CD4-positive, alpha-beta memory T cell (primary cell): ENCODE results near the gene TRAPPC2L. TPM values are rescaled to one million over a fixed set of nuclear protein-coding genes. Genes with fewer than 3 reads are reported as not detected.

Source experiments
- CTCF ChIA-PET: fragments of 350-600 bp; sonication (Branson Sonifier 250); formaldehyde crosslinking; loops from one replicate; lab custom pipeline; 2021; ENCODE audit warnings: inconsistent platforms; ENCODE audit not compliant: partially characterized antibody; lab: Charles Lee
- POLR2A ChIA-PET: fragments of 350-600 bp; sonication (Branson Sonifier 250); formaldehyde crosslinking; loops from one replicate; lab custom pipeline; 2021; ENCODE audit not compliant: partially characterized antibody; lab: Charles Lee
- DNase-seq, 5 donors: peaks; one replicate each; pipeline versions ENCODE4 v3.0.0 to v3.0.0-alpha.2; 2020 to 2022; ENCODE audit warnings: mixed read lengths in 1 of 5
- H3K27ac ChIP-seq: one replicate; pipeline ENCODE4 v1.7.0; 2013; ENCODE audit warnings: low read depth, low read length
- H3K27me3 ChIP-seq: 2 replicates; pipeline ENCODE4 v1.7.0; 2013; ENCODE audit warnings: mild to moderate bottlenecking, low read length, moderate library complexity; ENCODE audit not compliant: insufficient read depth
- H3K36me3 ChIP-seq: 2 replicates; pipeline ENCODE4 v1.7.0; 2013; ENCODE audit warnings: mild to moderate bottlenecking, low read length, moderate library complexity; ENCODE audit not compliant: insufficient read depth
- H3K4me1 ChIP-seq: 2 replicates; pipeline ENCODE4 v1.7.0; 2013; ENCODE audit warnings: mild to moderate bottlenecking, low read length, moderate library complexity; ENCODE audit not compliant: insufficient read depth
- H3K4me3 ChIP-seq, 2 donors: one replicate each; pipeline ENCODE4 v1.7.0; 2013; ENCODE audit warnings: low read length in 2 of 2, mild to moderate bottlenecking in 1 of 2
- H3K9me3 ChIP-seq, 2 donors: one replicate each; pipeline ENCODE4 v1.7.0; 2013; ENCODE audit warnings: low read length in 2 of 2, control low read depth in 1 of 2; ENCODE audit not compliant: control insufficient read depth in 1 of 2
- H3K27ac Mint-ChIP-seq, 7 donors: one replicate each; pipeline ENCODE4 v1.8.0; 2020 to 2021; ENCODE audit warnings: mixed read lengths in 7 of 7, mild to moderate bottlenecking in 6 of 7, inconsistent platforms in 3 of 7, moderate library complexity in 3 of 7
- H3K27me3 Mint-ChIP-seq, 2 donors: one replicate each; pipeline ENCODE4 v1.8.0; 2020 to 2021; ENCODE audit warnings: mixed read lengths in 2 of 2
- H3K36me3 Mint-ChIP-seq, 2 donors: one replicate each; pipeline ENCODE4 v1.8.0; 2020 to 2021; ENCODE audit warnings: mixed read lengths in 2 of 2, inconsistent platforms in 1 of 2, mild to moderate bottlenecking in 1 of 2
- H3K4me1 Mint-ChIP-seq, 4 donors: one replicate each; pipeline ENCODE4 v1.8.0; 2020 to 2021; ENCODE audit warnings: mixed read lengths in 4 of 4, mild to moderate bottlenecking in 1 of 4
- H3K4me3 Mint-ChIP-seq, 8 donors: one replicate each; pipeline ENCODE4 v1.8.0; 2020 to 2021; ENCODE audit warnings: mixed read lengths in 8 of 8, mild to moderate bottlenecking in 7 of 8, moderate library complexity in 6 of 8, inconsistent platforms in 3 of 8
- H3K9me3 Mint-ChIP-seq, 8 donors: one replicate each; pipeline ENCODE4 v1.8.0; 2020 to 2021; ENCODE audit warnings: mixed read lengths in 8 of 8, mild to moderate bottlenecking in 5 of 8, inconsistent platforms in 3 of 8, moderate library complexity in 1 of 8
- intact Hi-C: fragments of 100-400 bp; cut with micrococcal nuclease; formaldehyde crosslinking; loops from one replicate; pipeline ENCODE4 v1.15.1; 2023
- polyA plus RNA-seq, 2 donors: library from polyadenylated mRNA; unstranded; fragments of 300-500 nt; fragmentation: Illumina TruSeq; gene quantifications; one replicate each; pipeline ENCODE4 v1.2.3, GENCODE V29; 2021
- total RNA-seq, 2 experiments: library from RNA; stranded (reverse); gene quantifications; one replicate each; pipeline ENCODE4 v1.2.3, GENCODE V29; 2021

TRAPPC2L gene
- total and polyA plus RNA-seq, 4 experiments from 2014 or later: 66.6 to 105 (median 85.7) TPM

DNA sequence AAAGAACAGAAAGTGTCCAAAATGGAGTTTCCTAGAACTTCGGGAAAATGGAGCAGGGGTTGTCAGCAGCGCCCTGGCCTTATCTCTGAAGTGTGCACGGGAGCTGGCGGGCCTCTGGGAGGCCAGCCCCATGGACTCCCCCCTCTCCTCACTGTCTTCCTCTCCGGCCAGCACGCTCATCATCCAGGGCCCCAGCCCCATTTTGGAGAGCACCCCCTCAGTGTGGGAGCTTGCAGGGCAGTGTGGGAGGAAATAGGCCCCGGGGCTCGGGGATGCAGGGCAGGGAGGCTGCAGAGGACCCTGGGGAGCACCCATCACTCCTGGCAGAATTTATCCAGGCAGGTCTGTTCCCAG, 14.4 kb downstream of the TRAPPC2L start:
- no peak for DNase-seq
- Mint-ChIP-seq H3K27ac (no peak overlapping the region), H3K4me1 (peaks cover 0 to 3% (median under 1%) of the 10 kb centered on the region in 4 donors), H3K4me3 (peak overlapping the region in 3 of 8 donors; percentile 41 to 52 (median 43)), H3K9me3 (no peaks in the 10 kb centered on the region), H3K27me3 (peaks cover 6 to 12% of the 10 kb centered on the region in 2 donors), H3K36me3 (no peaks in the 10 kb centered on the region)
- Histone ChIP-seq H3K36me3 (no peaks in the 10 kb centered on the region), H3K4me3 (no peak overlapping the region), H3K27me3 (no peaks in the 10 kb centered on the region), H3K27ac (no peak overlapping the region), H3K4me1 (no peaks in the 10 kb centered on the region), H3K9me3 (no peaks in the 10 kb centered on the region)
- intact Hi-C loops: no loop called here
- ChIA-PET POLR2A (no interaction called here), CTCF (no interaction called here)

DNA sequence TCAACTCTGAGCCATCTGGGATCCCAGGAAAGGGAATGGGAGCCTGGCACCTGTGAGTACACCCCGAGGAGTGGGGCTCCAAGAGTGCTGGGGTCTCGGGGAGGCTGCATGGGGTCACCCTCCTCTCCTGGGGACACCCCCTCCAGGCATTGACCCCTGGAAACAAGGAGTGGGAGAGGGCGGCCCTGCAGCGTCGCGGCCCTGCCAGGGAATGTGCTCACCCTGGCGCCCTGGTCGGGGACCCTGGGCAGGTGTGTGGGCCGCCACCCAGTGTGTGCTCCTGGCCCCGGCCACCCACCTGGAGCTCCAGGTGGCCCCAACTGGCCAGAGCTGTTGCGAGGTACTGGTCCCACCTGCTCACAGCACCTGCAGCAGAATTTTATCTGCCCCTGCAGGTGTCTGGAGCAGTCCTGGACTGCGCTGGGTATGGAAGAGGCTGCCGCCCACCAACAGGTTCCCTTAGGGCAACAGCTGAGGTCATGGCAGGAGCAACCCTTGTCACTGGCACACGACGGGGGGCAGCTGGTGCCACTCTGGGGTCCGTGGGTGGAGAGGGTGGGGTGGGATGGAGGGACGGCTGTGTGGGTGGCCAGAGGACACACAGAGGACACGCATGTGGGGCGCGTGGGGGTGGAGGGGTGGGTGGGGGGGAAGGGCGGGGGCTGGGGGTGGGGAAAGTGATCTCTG, 14.9 kb downstream of the TRAPPC2L start:
- CTCF ChIA-PET: no interaction called here

DNA sequence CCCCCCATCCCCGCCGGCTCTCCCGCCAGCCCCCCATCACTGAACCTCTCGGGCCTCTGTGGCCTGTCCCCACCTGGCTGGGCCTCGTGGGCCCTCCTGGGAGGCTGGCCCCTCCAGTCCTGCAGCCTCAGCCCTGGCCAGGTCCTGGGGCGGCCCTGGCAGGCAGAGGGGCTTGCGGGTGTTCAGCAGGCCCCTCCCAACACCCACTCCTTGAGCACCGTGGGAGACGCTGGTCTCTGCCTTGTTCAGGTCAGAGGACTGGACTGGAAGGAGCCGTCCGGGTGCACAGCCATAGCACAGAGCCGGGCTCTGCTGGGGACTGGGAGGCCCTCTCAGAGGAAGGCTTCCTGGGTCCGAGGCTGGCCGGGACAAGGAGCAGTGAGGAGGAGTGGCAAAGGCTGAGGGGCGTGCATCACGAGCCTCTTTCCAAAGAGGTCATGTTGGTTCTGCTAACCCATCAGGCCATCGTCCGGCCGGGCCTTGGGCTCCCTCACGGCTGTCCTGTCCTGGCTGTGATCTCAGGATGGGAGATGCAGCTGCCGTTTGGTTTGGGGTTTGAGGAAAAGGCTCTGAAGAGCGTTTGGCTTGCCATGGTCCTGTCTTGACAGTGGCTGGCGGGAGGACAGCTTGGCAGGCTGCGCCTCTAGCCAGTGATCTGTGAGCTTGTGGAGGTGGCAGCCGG, 15.9 kb downstream of the TRAPPC2L start:
- Mint-ChIP-seq H3K27me3 (peaks cover 6 to 12% of the 10 kb centered on the region in 2 donors), H3K4me1 (peaks cover 0 to 3% (median under 1%) of the 10 kb centered on the region in 4 donors), H3K36me3 (no peaks in the 10 kb centered on the region), H3K4me3 (no peak overlapping the region), H3K9me3 (no peaks in the 10 kb centered on the region), H3K27ac (no peak overlapping the region)
- H3K36me3 ChIP-seq: no peaks in the 10 kb centered on the region
- H3K9me3 ChIP-seq: no peaks in the 10 kb centered on the region
- CTCF ChIA-PET: no interaction called here
- DNase-seq: no peak
- POLR2A ChIA-PET: no interaction called here
- intact Hi-C loops: no loop called here
- H3K4me3 ChIP-seq: no peak overlapping the region
- no peaks in the 10 kb centered on the region for H3K27me3 ChIP-seq
- no peak overlapping the region for H3K27ac ChIP-seq
- H3K4me1 ChIP-seq: no peaks in the 10 kb centered on the region

More for the DNA sequence above, 14.9 kb downstream of the TRAPPC2L start:
- Histone ChIP-seq H3K36me3 (no peaks in the 10 kb centered on the region), H3K27me3 (no peaks in the 10 kb centered on the region), H3K4me3 (no peak overlapping the region), H3K9me3 (no peaks in the 10 kb centered on the region), H3K27ac (no peak overlapping the region), H3K4me1 (no peaks in the 10 kb centered on the region)
- POLR2A ChIA-PET: no interaction called here
- intact Hi-C loops: no loop called here
- H3K4me3 Mint-ChIP-seq: no peak overlapping the region
- no peaks in the 10 kb centered on the region for H3K9me3 Mint-ChIP-seq
- H3K27ac Mint-ChIP-seq: no peak overlapping the region
- no peak for DNase-seq
- peaks cover 0 to 3% (median under 1%) of the 10 kb centered on the region in 4 donors for H3K4me1 Mint-ChIP-seq
- H3K36me3 Mint-ChIP-seq: no peaks in the 10 kb centered on the region
- peaks cover 6 to 12% of the 10 kb centered on the region in 2 donors for H3K27me3 Mint-ChIP-seq

DNA sequence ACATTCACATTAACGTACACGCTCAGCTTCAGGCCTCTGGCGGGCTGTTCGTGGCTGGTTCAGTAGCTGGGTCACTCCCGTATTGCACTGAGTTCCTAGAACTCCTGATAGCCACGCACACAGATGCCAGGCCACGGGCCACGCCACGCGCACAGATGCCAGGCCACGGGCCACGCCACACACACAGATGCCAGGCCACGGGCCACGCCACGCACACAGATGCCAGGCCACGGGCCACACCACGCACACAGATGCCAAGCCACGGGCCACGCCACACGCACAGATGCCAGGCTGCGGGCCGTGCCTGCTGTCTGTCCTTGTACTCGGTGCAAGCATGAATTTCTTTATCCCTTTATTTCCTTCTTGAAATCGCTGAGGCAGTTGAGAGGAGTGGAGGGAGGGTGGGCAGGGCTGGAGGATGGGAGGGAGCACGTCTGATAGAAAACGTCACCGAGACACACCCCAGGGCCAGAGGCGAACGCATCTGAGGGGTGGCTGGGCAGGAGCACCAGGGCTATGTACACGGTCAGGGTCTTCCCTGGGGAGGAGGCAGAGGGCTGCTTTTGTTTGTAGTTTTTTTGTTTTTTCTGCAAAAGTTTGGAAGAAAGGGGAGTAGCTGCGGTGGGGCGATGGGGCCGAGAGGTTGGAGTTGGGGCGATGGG, 18.1 kb downstream of the TRAPPC2L start:
- H3K27ac Mint-ChIP-seq: peak overlapping the region in 1 of 7 donors; percentile 57
- intact Hi-C loops: no loop called here
- H3K4me1 Mint-ChIP-seq: peaks cover 0 to 3% (median under 1%) of the 10 kb centered on the region in 4 donors
- ChIA-PET CTCF (no interaction called here), POLR2A (no interaction called here)
- no peaks in the 10 kb centered on the region for H3K36me3 ChIP-seq
- H3K4me3 ChIP-seq: no peak overlapping the region
- no peak overlapping the region for H3K27ac ChIP-seq
- H3K4me3 Mint-ChIP-seq: no peak overlapping the region
- H3K27me3 Mint-ChIP-seq: peaks cover 6 to 7% of the 10 kb centered on the region in 2 donors
- no peaks in the 10 kb centered on the region for H3K4me1 ChIP-seq
- H3K9me3 ChIP-seq: no peaks in the 10 kb centered on the region
- no peaks in the 10 kb centered on the region for H3K36me3 Mint-ChIP-seq
- no peaks in the 10 kb centered on the region for H3K27me3 ChIP-seq
- no peaks in the 10 kb centered on the region for H3K9me3 Mint-ChIP-seq
- DNase-seq: no peak

DNA sequence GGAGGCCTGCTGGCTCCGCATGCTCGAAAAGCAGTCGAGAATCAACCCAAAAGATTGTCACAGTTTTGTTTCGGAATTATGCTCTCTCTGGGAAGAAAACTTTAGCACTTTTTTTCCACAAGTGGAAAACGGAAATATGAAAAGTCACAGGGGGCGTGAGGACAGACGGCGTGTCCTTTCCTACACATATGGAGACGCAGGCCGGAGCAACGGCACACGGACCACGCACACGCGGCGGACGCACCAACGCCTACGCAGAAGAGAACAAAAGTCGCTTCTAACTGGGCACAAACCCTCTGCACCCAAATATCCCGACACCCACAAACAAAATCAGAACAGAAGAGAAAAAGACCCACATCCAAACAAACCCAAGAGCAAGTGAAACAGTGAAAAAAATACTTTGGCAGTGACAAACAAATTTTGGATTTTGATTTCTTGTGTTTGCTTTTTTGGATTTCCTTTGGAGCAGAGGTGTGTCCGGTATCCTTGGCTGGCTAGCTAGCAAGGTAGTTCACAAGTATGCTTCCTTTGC, 18.8 kb downstream of the TRAPPC2L start:
- no peak overlapping the region for H3K27ac Mint-ChIP-seq

DNA sequence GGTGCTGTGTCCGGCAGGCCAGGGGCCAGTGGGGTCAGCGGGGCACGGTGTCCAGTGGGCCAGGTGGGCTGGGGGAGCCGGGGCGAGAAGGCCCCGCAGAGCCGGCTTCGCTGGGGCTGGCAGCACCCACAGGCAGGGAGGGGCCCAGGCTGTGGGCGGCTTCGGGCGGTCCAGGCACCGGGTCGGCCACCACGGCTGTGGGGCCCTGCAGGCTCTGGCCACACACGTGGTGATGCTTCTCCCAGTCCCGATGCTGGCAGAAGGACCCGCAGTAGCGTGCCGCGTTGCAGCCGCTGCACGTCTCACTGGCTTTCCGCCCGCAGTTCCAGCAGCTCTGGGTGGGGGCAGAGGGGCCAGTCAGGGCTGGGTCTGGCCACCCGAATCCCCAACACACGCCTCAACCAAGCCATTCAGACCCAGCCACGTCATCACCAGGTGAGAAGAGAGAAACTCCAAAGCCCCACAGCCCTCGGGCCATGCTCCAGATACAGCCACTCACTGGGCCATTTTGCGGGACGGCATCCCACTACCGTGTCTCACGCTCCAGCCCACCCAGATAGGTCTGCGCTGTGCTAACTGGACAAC, 20.1 kb downstream of the TRAPPC2L start:
- Mint-ChIP-seq H3K27ac (no peak overlapping the region), H3K9me3 (no peaks in the 10 kb centered on the region), H3K4me3 (no peak overlapping the region), H3K27me3 (peaks cover 0 to 1% of the 10 kb centered on the region in 2 donors), H3K4me1 (peaks cover 0 to 1% (median under 1%) of the 10 kb centered on the region in 4 donors), H3K36me3 (no peaks in the 10 kb centered on the region)
- Histone ChIP-seq H3K4me3 (no peak overlapping the region), H3K27me3 (no peaks in the 10 kb centered on the region), H3K36me3 (no peaks in the 10 kb centered on the region), H3K4me1 (no peaks in the 10 kb centered on the region), H3K27ac (no peak overlapping the region), H3K9me3 (no peaks in the 10 kb centered on the region)
- POLR2A ChIA-PET: no interaction called here
- DNase-seq: no peak
- CTCF ChIA-PET: no interaction called here
- intact Hi-C loops: no loop called here

More for the DNA sequence above, 18.8 kb downstream of the TRAPPC2L start:
- intact Hi-C loops: no loop called here
- H3K36me3 ChIP-seq: no peaks in the 10 kb centered on the region
- H3K27ac ChIP-seq: no peak overlapping the region
- no peaks in the 10 kb centered on the region for H3K9me3 ChIP-seq
- Mint-ChIP-seq H3K27me3 (peaks cover 3 to 5% of the 10 kb centered on the region in 2 donors), H3K4me1 (peaks cover 0 to 2% (median under 1%) of the 10 kb centered on the region in 4 donors), H3K9me3 (no peaks in the 10 kb centered on the region), H3K36me3 (no peaks in the 10 kb centered on the region), H3K4me3 (no peak overlapping the region)
- H3K4me1 ChIP-seq: no peaks in the 10 kb centered on the region
- POLR2A ChIA-PET: no interaction called here
- H3K4me3 ChIP-seq: no peak overlapping the region
- no peak for DNase-seq
- H3K27me3 ChIP-seq: no peaks in the 10 kb centered on the region
- CTCF ChIA-PET: no interaction called here
